A549 (cell line): ENCODE results near the gene ERGIC2.

Source experiments
- BHLHE40 ChIP-seq: IDR thresholded peaks from 2 replicates; pipeline ENCODE4 v1.6.1; 2012; ENCODE audit warnings: low read depth, low read length, inconsistent platforms
- KDM1A ChIP-seq: fragments of 200-600 bp; sonication (generic); IDR thresholded peaks from 2 replicates; pipeline ENCODE4 v1.6.1; 2016; ENCODE audit warnings: low read depth, mild to moderate bottlenecking
- POLR2A ChIP-seq: IDR thresholded peaks from 2 replicates; pipeline ENCODE4 v1.6.1; 2012; ENCODE audit warnings: mild to moderate bottlenecking, low read length
- TF ChIP-seq, protein P1 (sequence below): fragments of >200 bp; sonication (Bioruptor Twin); formaldehyde crosslinking; IDR thresholded peaks from 3 replicates; pipeline ENCODE4 v1.5.1; 2016

DNA sequence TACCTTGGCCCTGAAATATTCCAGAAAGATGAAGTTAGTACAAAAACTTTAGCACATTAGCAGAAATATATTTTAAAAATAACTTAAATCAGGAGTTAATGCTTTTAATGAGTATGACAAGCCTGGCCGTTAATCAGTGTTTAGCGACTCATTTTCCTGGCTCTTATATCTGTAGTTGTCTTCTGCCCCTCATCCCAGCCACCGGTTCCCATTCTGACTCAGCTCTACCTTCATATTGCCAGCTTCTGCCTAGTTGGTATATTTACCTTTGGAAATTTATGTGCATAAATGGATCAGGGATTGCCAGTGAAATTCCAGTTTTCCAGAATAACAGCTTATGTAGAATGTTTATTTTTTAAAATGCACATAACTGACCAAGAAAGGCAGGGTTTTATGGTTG is 79.9 kb downstream of the ERGIC2 start:
- no peak for TF ChIP-seq KDM1A
- TF ChIP-seq, protein P1, sequence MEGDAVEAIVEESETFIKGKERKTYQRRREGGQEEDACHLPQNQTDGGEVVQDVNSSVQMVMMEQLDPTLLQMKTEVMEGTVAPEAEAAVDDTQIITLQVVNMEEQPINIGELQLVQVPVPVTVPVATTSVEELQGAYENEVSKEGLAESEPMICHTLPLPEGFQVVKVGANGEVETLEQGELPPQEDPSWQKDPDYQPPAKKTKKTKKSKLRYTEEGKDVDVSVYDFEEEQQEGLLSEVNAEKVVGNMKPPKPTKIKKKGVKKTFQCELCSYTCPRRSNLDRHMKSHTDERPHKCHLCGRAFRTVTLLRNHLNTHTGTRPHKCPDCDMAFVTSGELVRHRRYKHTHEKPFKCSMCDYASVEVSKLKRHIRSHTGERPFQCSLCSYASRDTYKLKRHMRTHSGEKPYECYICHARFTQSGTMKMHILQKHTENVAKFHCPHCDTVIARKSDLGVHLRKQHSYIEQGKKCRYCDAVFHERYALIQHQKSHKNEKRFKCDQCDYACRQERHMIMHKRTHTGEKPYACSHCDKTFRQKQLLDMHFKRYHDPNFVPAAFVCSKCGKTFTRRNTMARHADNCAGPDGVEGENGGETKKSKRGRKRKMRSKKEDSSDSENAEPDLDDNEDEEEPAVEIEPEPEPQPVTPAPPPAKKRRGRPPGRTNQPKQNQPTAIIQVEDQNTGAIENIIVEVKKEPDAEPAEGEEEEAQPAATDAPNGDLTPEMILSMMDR = no peak
- no peak for TF ChIP-seq BHLHE40
- no peak for TF ChIP-seq POLR2A
